ENCODE measurements around the gene GCLC. TPM values are rescaled to one million over a fixed set of nuclear protein-coding genes. Genes with fewer than 3 reads are reported as not detected.

GCLC gene
- polyA plus RNA-seq, 1 donor (not counting 4 experiments of a cell fraction or from before 2014, with no cell fraction given), result 73.2 TPM

DNA sequence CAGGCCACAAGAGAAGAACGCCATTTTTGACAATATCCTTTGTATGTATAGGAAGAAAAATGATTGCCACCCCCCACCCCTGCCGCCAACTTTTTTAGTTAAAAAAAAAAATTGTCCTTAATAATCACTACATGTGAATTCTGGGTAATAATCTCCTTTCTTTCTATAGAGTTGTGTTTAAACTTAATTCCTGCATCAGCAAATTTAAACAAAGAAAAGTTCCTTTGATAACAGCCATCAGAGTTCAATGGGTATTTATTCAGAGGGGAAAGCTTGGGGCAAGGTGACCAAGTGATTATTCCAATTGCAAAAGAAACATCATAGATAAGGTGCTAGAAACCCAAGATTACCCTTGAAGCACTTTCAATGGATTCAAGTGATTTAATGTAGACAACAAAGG, 47.0 kb downstream of the GCLC start:
- FAIRE-seq (no peak), DNase-seq (ENCODE audit: low read depth, low spot score) (no peak)
- no peak overlapping the region for H2AFZ ChIP-seq (ENCODE audit: control insufficient read depth, low read length)
- dilution Hi-C loops (cut with MboI; ENCODE audit: extremely low pct_ligation_motif_present, low sequenced_read_pairs), result no loop called here
- H3K36me3 ChIP-seq (ENCODE audit: control insufficient read depth in 2 of 2, extremely low read depth in 1 of 2, insufficient read depth in 2 of 2, low read length in 2 of 2), result peaks cover 12 to 19% of the 10 kb centered on the region in 2 experiments
- peaks cover 29% of the 10 kb centered on the region for H3K4me1 ChIP-seq (ENCODE audit: control insufficient read depth, extremely low read depth, insufficient read depth, low read length)
- H3K4me2 ChIP-seq (ENCODE audit: control insufficient read depth, extremely low read depth, insufficient read depth, low read depth, low read length), result no peak overlapping the region
- no peak for TF ChIP-seq CTCF (optimal IDR thresholded peaks at IDR 0.05 in 1 of 3, IDR thresholded peaks at IDR 0.05 in 1 of 3, conservative IDR thresholded peaks at IDR 0.05 in 1 of 3; ENCODE audit: extremely low read depth in 1 of 3, insufficient read depth in 2 of 3, low read length in 3 of 3)
- no peak for TF ChIP-seq EZH2 (IDR thresholded peaks at IDR 0.05; ENCODE audit: low read length)
- no peak overlapping the region for H3K27ac ChIP-seq (ENCODE audit: control insufficient read depth, insufficient read depth, low read length)
- H3K79me2 ChIP-seq (ENCODE audit: control insufficient read depth, insufficient read depth, low read length), result no peaks in the 10 kb centered on the region
- no peak overlapping the region for H3K4me3 ChIP-seq (ENCODE audit: control insufficient read depth in 2 of 3, extremely low read depth in 1 of 3, insufficient read depth in 2 of 3, low read depth in 1 of 3, low read length in 3 of 3)
- H3K27me3 ChIP-seq (ENCODE audit: control insufficient read depth, extremely low read depth, insufficient read depth, low read length), result no peaks in the 10 kb centered on the region
- H3K9ac ChIP-seq (ENCODE audit: control insufficient read depth, extremely low read depth, insufficient read depth, low read length), result no peak overlapping the region
- H4K20me1 ChIP-seq (ENCODE audit: control insufficient read depth, extremely low read depth, insufficient read depth, low read length), result no peaks in the 10 kb centered on the region
- H3K9me1 ChIP-seq (ENCODE audit: control insufficient read depth, extremely low read depth, insufficient read depth, low read length), result peaks cover 2% of the 10 kb centered on the region
- no peaks in the 10 kb centered on the region for H3K9me3 ChIP-seq (ENCODE audit: control insufficient read depth, low read depth, low read length)

- dilution Hi-C loops (cut with MboI; ENCODE audit: extremely low pct_ligation_motif_present, low sequenced_read_pairs), result no loop called here
- Histone ChIP-seq H3K9me1 (ENCODE audit: control insufficient read depth, extremely low read depth, insufficient read depth, low read length) (peaks cover 2% of the 10 kb centered on the region), H3K4me1 (ENCODE audit: control insufficient read depth, extremely low read depth, insufficient read depth, low read length) (peaks cover 33% of the 10 kb centered on the region), H4K20me1 (ENCODE audit: control insufficient read depth, extremely low read depth, insufficient read depth, low read length) (no peaks in the 10 kb centered on the region), H3K4me2 (ENCODE audit: control insufficient read depth, extremely low read depth, insufficient read depth, low read depth, low read length) (peak overlapping the region; percentile 59), H3K27me3 (ENCODE audit: control insufficient read depth, extremely low read depth, insufficient read depth, low read length) (no peaks in the 10 kb centered on the region), H3K79me2 (ENCODE audit: control insufficient read depth, insufficient read depth, low read length) (no peaks in the 10 kb centered on the region), H3K4me3 (ENCODE audit: control insufficient read depth in 2 of 3, extremely low read depth in 1 of 3, insufficient read depth in 2 of 3, low read depth in 1 of 3, low read length in 3 of 3) (no peak overlapping the region), H3K9ac (ENCODE audit: control insufficient read depth, extremely low read depth, insufficient read depth, low read length) (no peak overlapping the region), H3K36me3 (ENCODE audit: control insufficient read depth in 2 of 2, extremely low read depth in 1 of 2, insufficient read depth in 2 of 2, low read length in 2 of 2) (peaks cover 10 to 12% of the 10 kb centered on the region in 2 experiments), H3K27ac (ENCODE audit: control insufficient read depth, insufficient read depth, low read length) (peak overlapping the region; percentile 42), H2AFZ (ENCODE audit: control insufficient read depth, low read length) (no peak overlapping the region), H3K9me3 (ENCODE audit: control insufficient read depth, low read depth, low read length) (no peaks in the 10 kb centered on the region)
- TF ChIP-seq CTCF (optimal IDR thresholded peaks at IDR 0.05 in 1 of 3, IDR thresholded peaks at IDR 0.05 in 1 of 3, conservative IDR thresholded peaks at IDR 0.05 in 1 of 3; ENCODE audit: extremely low read depth in 1 of 3, insufficient read depth in 2 of 3, low read length in 3 of 3) (no peak), EZH2 (IDR thresholded peaks at IDR 0.05; ENCODE audit: low read length) (no peak)
- FAIRE-seq, result peak; percentile 98
- peak; percentile 41 for DNase-seq (ENCODE audit: low read depth, low spot score)
Observed at GRCh38 chr6:53496797-53497375, 48.0 kb downstream of the GCLC start.
